Raji (cell line): ENCODE results near the gene NOS1.

ENCODE experiments used
- POLR2A ChIP-seq: IDR thresholded peaks from 2 replicates; pipeline ENCODE4 v1.6.1; 2011; ENCODE audit warnings: low read depth, low read length, control low read depth; ENCODE audit not compliant: insufficient read depth

Gene NOS1

GRCh38 chr12:117367006-117367638 is 5.7 kb upstream of the NOS1 start:
- no peak for TF ChIP-seq POLR2A

DNA sequence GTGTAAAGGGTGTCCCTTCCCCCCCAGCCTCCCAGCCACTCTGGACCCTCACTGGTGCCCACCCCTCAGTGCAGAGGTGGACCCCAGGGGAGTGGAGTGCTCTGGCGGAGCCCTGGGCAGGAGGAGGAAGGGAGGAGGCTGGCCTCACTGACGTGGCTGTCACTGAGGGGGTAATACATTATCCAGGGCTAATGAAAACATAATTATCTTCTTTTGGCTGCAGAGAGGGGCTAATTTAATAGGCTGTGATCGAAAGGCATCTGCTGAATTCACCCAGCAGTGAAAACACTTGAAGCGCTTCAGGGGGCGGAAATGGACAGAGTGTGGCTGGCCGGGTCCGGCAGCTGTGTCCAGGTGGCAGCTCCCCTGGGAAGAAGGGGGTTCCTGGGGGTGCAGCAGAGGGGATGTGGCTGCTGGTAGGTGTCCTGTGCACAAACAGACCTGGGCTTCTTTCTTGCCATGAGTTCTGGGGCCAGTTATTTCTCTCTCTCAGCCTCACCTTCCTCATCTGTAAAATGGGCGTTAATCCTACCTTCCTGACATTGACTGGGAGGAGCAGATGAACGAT is 3.7 kb upstream of the NOS1 start:
- TF ChIP-seq POLR2A, result no peak

DNA sequence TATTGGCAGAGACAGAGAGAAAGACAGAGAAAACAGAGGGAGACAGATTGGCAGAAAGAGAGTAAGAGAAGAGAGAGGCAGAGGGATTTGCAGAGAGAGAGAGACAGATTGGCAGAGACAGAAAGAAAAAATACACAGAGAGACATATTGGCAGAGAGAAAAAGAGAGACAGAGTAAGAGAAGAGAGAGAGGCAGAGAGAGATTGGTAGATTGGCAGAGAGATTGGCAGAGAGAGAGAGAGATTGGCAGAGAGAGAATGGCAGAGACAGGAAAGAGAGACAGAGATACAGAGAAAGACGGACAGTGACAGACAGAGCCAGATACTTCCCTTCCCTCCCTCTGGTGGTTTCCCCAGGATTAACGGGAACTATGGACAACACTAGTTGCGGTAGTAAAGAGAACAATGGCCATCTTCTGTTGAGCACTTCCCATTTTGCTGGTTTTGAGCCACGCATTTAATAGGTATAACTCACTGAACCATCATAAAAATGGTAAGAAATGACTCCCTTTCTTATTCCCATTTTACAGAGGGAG is 2.6 kb upstream of the NOS1 start:
- no peak for TF ChIP-seq POLR2A

DNA sequence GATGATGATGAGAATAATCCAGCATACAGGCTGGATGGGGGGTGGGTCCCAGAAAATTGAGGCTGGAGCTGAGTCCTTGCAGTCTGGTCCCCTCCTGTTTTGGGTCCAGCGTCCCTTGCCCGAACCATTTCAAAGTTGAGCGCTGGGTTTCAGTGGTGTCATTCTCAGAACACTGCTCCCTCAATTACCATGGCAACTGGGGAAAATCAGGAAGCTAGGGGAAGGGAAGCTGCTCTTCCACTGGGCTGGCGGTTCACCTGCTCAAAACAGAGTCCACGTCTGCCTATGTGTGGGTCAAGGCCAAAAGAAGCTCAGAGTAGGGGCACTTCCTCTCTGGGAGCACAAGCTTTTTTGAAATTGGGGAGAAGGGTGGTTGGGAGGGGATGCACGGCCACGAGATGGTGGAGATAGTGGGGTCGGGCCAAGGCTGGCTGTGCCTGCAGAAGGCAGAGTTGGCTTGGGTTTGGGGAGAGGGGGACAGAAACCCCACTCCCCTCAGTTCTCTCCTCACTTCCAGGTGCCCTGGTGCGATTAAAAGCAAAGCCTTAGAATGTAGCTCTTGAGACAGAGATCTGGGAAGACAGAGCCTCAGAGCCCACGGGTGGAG is 1.7 kb upstream of the NOS1 start:
- no peak for TF ChIP-seq POLR2A

- no peak for TF ChIP-seq POLR2A
These were observed 965 bp upstream of the NOS1 start for GRCh38 chr12:117362391-117362790.

GRCh38 chr12:117361905-117362304 is 479 bp upstream of the NOS1 start:
- no peak for TF ChIP-seq POLR2A

GRCh38 chr12:117360551-117361346 is 677 bp downstream of the NOS1 start:
- no peak for TF ChIP-seq POLR2A

GRCh38 chr12:117360222-117360550 is 1.2 kb downstream of the NOS1 start:
- TF ChIP-seq POLR2A, result no peak

DNA sequence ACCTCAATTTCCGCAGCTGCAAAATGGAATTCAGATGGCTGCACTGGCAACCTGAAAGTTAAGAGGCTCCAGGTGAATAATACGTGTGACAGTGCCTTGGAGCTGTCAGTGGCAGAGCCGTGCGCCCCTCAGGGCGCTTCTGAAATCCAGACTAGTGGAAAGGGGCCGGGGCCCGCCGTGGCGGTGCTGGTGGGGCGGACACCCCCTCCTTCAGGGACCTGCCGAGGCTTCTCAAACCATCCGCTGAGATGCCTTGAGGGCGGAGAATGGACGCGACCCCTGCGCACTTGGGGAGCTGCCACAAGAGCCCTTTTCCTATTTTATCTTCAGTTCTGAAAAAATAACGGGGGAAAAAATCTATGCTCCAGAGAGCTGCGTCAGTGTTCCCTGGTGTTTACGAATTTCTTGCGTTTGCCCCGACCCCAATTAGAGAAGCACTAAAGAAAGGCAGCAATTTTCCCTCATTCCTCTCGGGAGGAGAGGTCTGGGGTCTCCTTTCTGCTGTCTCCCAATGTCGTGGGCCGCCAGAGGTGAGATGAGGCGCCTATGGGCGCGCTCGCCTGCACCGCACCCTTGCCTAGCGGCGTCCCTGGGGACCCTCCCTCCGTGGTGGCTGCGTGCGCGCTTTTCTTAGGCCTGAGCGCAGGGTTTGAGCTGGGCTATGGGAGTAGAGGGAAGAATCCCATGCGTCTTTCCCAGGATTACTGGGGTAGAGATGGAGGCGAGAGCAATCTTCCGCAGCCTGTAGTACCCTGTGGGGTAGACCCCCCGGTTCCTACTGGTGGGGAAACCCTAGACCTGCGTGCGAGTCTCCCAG is 2.2 kb downstream of the NOS1 start:
- TF ChIP-seq POLR2A, result no peak

- no peak for TF ChIP-seq POLR2A
These were observed 5.4 kb downstream of the NOS1 start for GRCh38 chr12:117356048-117356447.

- no peak for TF ChIP-seq POLR2A
These were observed 8.5 kb downstream of the NOS1 start for GRCh38 chr12:117352883-117353282.

DNA sequence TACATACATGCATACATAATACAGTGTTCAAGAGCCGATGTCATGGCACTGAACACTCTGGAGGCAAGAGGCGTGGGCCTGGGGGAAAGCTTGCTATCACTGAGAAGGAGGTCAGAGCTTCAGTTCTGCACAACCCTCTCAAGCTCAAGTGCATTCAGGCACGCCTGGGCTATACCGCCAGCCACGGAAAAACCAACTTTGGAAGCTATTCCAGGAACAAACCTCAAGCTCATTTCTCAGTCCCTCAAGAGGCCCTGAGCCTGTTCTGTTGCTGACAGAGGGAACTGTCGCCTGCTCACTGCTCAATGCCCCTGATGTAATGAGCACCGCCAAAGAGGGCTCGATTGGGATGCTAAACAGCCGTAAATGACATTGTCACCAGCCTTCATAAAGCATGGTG is 9.2 kb downstream of the NOS1 start:
- no peak for TF ChIP-seq POLR2A

DNA sequence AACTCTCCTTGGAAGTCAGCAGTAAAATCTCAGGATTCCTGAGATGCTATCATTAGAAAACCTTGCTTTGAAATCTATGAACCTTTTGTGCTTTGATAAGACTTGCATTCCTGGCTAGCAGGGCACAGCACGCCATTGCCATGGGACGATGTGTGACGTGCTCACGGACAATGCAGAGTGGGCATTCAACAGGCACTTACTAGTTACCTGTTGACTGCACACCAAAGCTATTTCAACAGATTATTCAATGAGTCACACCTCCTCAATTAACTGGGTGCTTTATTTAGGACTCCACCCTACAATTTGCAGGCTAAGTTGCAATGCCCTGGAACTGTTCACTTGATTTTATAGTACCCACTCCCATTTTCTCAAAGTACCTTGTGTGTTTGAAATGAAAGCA is 11.3 kb downstream of the NOS1 start:
- no peak for TF ChIP-seq POLR2A

GRCh38 chr12:117347588-117347987 is 13.8 kb downstream of the NOS1 start:
- TF ChIP-seq POLR2A, result no peak

GRCh38 chr12:117344716-117345115 is 16.7 kb downstream of the NOS1 start:
- TF ChIP-seq POLR2A, result no peak
